ENCODE data around the gene ITPK1.
"Not testable (repeated sequence)": the region's sequence is repeated elsewhere in the genome, so short reads cannot be mapped to it uniquely, and the experiment has no call there.

The ITPK1 gene

DNA sequence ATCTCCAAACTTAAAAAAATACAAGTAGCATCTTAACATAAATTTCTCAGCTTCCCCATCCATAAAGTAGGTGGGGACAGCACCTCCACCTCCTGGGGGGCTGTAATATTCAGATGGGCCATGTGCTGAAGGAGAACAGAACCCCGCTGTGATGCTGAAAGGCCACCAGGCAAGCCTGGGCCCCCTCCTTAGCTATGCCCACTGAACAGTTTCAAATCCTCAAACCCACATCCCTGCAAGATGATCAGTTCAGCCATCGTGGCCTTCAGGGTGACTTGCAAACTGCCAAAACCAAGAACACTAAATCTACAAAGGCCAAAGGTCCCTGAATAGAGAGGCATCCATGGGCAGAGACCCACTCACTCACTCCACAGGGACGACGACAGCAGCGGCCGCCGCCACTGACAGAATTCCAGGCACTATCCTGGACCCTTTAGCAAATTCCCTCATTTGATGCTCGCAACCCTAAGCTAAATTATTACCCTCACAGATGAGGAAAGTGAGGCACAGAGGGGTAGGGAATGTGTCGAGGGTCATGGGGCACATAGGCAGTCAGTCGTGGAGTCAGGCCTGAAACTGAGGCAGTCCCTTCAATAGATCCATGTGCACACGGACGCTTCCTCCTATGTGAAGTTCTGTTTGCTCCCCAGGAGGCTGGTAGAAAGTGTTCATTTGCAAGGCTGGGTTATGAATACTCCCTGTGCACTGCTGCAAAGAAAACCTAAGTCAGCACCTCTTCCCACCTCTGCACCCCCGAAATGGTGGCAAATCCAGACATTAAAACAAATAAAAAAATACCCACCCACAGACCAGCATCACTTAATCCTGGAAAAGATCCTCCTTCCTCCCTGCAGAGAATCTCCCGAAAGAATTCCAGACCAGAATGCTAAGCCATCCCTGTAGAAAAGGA is 5.9 kb downstream of the ITPK1 start:
- H3K27me3 ChIP-seq (ENCODE audit: control insufficient read depth, insufficient read depth, low read length) = no peaks in the 10 kb centered on the region
- H3K9me3 ChIP-seq (ENCODE audit: control insufficient read depth, insufficient read depth, low read length) = no peaks in the 10 kb centered on the region
- H3K4me3 ChIP-seq (ENCODE audit: low read depth, low read length) = no peak overlapping the region
- no peak overlapping the region for H3K9ac ChIP-seq (ENCODE audit: low read depth, low read length)
- peaks cover 17% of the 10 kb centered on the region for H3K4me1 ChIP-seq (ENCODE audit: control insufficient read depth, insufficient read depth, low read length)
- peaks cover 5% of the 10 kb centered on the region for H3K36me3 ChIP-seq (ENCODE audit: control insufficient read depth, insufficient read depth, low read length)

DNA sequence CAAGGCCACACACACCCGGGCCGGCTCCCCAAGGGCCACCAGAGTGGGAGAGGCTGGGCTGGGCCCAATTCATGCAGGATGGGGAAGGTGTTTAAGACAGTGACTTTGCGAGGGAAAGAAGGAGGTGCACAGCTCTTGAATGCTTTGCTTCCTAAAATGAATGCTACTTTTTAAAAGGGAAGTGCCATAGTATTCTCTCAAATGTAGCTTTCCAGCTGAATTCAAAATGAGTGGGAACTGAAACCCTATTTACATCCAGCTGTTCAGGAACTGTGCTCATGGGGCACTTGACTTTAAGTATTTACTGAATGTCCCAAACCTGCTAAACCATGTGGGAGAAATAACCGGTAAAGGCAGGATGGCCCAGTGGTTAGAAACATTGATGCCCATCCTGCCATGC is 7.6 kb downstream of the ITPK1 start:
- Histone ChIP-seq H3K4me1 (ENCODE audit: control insufficient read depth, insufficient read depth, low read length) (peaks cover 12% of the 10 kb centered on the region), H3K9me3 (ENCODE audit: control insufficient read depth, insufficient read depth, low read length) (no peaks in the 10 kb centered on the region), H3K36me3 (ENCODE audit: control insufficient read depth, insufficient read depth, low read length) (peaks cover 5% of the 10 kb centered on the region), H3K27me3 (ENCODE audit: control insufficient read depth, insufficient read depth, low read length) (no peaks in the 10 kb centered on the region), H3K4me3 (ENCODE audit: low read depth, low read length) (no peak overlapping the region), H3K9ac (ENCODE audit: low read depth, low read length) (no peak overlapping the region)

DNA sequence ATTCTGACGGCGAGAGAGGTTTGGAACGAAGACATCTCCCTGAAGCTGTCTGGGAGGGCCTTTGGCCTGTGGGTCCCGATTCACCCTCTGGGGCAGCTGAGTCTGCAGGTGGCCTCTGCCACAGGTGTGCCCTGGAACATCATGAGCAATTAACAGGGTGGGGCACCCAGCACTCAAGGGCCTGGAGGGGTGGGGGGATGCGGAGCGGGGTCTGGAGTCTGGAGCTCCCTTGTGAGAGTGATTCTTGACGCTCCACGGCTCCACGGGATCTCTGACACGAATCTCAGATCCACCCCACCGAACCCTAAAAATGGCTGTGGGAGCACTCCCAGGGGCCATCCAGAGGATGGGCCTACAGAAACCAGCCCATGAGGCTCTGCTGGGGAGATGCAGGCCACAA is 8.3 kb downstream of the ITPK1 start:
- no peak overlapping the region for H3K4me3 ChIP-seq (ENCODE audit: low read depth, low read length)
- peaks cover 10% of the 10 kb centered on the region for H3K4me1 ChIP-seq (ENCODE audit: control insufficient read depth, insufficient read depth, low read length)
- peaks cover 5% of the 10 kb centered on the region for H3K36me3 ChIP-seq (ENCODE audit: control insufficient read depth, insufficient read depth, low read length)
- no peaks in the 10 kb centered on the region for H3K9me3 ChIP-seq (ENCODE audit: control insufficient read depth, insufficient read depth, low read length)
- no peak overlapping the region for H3K9ac ChIP-seq (ENCODE audit: low read depth, low read length)
- H3K27me3 ChIP-seq (ENCODE audit: control insufficient read depth, insufficient read depth, low read length) = no peaks in the 10 kb centered on the region

- H3K4me1 ChIP-seq (ENCODE audit: control insufficient read depth, insufficient read depth, low read length) = peaks cover 10% of the 10 kb centered on the region
- no peak overlapping the region for H3K4me3 ChIP-seq (ENCODE audit: low read depth, low read length)
- peaks cover 5% of the 10 kb centered on the region for H3K36me3 ChIP-seq (ENCODE audit: control insufficient read depth, insufficient read depth, low read length)
- no peak overlapping the region for H3K9ac ChIP-seq (ENCODE audit: low read depth, low read length)
- H3K27me3 ChIP-seq (ENCODE audit: control insufficient read depth, insufficient read depth, low read length) = no peaks in the 10 kb centered on the region
- H3K9me3 ChIP-seq (ENCODE audit: control insufficient read depth, insufficient read depth, low read length) = no peaks in the 10 kb centered on the region
These were observed 9.1 kb downstream of the ITPK1 start for GRCh38 chr14:93106541-93107156.

DNA sequence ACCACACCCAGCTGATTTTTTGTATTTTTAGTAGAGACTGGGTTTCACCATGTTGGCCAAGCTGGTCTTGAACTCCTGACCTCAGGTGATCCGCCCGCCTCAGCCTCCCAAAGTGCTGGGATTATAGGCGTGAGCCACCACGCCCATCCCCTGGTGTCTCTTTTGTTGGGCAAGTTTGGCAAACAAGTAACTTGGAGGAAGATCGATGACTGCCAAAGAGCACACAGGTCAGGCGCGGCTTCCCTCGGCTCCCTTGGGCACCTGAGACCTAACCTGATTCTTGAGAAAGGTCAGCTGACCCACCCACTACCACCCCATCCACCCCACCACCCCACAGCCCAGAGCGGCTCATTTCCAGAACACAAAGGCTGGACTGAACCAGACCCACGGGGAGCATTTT is 9.9 kb downstream of the ITPK1 start:
- not testable (repeated sequence) for H3K4me3 ChIP-seq (ENCODE audit: low read depth, low read length); H3K27me3 ChIP-seq (ENCODE audit: control insufficient read depth, insufficient read depth, low read length); H3K36me3 ChIP-seq (ENCODE audit: control insufficient read depth, insufficient read depth, low read length); H3K9ac ChIP-seq (ENCODE audit: low read depth, low read length); H3K9me3 ChIP-seq (ENCODE audit: control insufficient read depth, insufficient read depth, low read length)
- peaks cover 13% of the 10 kb centered on the region for H3K4me1 ChIP-seq (ENCODE audit: control insufficient read depth, insufficient read depth, low read length)

GRCh38 chr14:93105362-93105761 is 10.4 kb downstream of the ITPK1 start:
- no peaks in the 10 kb centered on the region for H3K9me3 ChIP-seq (ENCODE audit: control insufficient read depth, insufficient read depth, low read length)
- peaks cover 13% of the 10 kb centered on the region for H3K4me1 ChIP-seq (ENCODE audit: control insufficient read depth, insufficient read depth, low read length)
- H3K27me3 ChIP-seq (ENCODE audit: control insufficient read depth, insufficient read depth, low read length) = no peaks in the 10 kb centered on the region

DNA sequence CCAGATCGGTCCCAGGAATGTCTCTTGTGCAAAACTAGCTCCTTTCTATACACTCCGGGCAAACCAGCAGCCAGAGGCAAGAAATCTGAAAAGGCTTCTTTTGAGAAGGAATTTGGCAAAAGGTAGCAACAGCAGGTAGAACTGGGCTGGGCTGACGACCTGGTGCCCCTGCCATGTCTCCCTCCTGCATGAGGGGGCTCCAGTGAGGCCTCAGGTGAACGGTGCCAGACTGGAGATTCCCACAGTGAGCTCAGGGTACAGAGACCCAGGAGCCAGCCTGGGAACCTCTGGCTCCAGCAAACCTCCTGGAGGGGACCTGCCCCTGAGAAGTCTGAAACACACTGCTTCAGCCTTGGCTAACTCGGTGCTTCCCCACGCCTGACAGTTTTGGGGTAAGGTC is 10.8 kb downstream of the ITPK1 start:
- Histone ChIP-seq H3K9ac (ENCODE audit: low read depth, low read length) (no peak overlapping the region), H3K9me3 (ENCODE audit: control insufficient read depth, insufficient read depth, low read length) (no peaks in the 10 kb centered on the region), H3K27me3 (ENCODE audit: control insufficient read depth, insufficient read depth, low read length) (no peaks in the 10 kb centered on the region), H3K36me3 (ENCODE audit: control insufficient read depth, insufficient read depth, low read length) (peaks cover 4% of the 10 kb centered on the region), H3K4me3 (ENCODE audit: low read depth, low read length) (no peak overlapping the region), H3K4me1 (ENCODE audit: control insufficient read depth, insufficient read depth, low read length) (peaks cover 10% of the 10 kb centered on the region)

More at GRCh38 chr14:93105362-93105761, 10.4 kb downstream of the ITPK1 start:
- Histone ChIP-seq H3K36me3 (ENCODE audit: control insufficient read depth, insufficient read depth, low read length) (peaks cover 5% of the 10 kb centered on the region), H3K9ac (ENCODE audit: low read depth, low read length) (no peak overlapping the region), H3K4me3 (ENCODE audit: low read depth, low read length) (no peak overlapping the region)

DNA sequence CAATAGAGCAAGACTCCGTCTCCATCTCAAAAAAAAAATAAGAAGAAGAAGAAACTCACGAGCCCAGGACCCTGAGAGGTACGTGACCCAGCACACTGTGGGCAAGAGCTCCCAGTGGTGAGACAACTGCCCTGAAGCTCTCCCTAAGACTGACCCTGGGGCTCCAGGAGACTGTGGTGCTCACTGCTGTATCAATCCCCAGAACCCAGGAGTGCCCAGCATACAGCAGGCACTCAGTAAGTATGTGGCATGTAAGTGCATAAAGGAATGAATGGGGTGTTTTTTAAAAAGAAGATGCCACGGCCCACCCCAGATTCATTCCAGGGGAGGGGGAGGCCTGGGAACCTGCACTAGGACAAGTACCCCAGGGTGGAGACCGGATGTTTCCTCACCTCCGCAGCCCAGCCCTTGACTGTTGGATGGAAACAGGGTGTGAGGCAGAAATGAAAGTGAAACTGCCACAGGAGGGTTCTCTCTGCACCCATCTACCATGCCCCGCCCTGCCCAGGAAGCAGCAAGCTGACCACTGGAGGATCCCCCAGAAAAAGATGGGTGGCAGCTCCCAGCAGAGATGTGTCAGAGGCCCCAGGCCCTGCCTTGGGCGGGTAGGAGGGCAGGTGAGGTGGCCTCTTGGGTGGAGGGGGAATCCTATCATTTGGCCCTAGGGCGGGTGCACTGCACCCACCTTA is 12.2 kb downstream of the ITPK1 start:
- Histone ChIP-seq H3K4me3 (ENCODE audit: low read depth, low read length) (no peak overlapping the region), H3K36me3 (ENCODE audit: control insufficient read depth, insufficient read depth, low read length) (no peaks in the 10 kb centered on the region), H3K9me3 (ENCODE audit: control insufficient read depth, insufficient read depth, low read length) (no peaks in the 10 kb centered on the region), H3K9ac (ENCODE audit: low read depth, low read length) (no peak overlapping the region), H3K27me3 (ENCODE audit: control insufficient read depth, insufficient read depth, low read length) (no peaks in the 10 kb centered on the region), H3K4me1 (ENCODE audit: control insufficient read depth, insufficient read depth, low read length) (peaks cover 8% of the 10 kb centered on the region)

- Histone ChIP-seq H3K9me3 (ENCODE audit: control insufficient read depth, insufficient read depth, low read length) (no peaks in the 10 kb centered on the region), H3K9ac (ENCODE audit: low read depth, low read length) (no peak overlapping the region), H3K36me3 (ENCODE audit: control insufficient read depth, insufficient read depth, low read length) (no peaks in the 10 kb centered on the region), H3K4me1 (ENCODE audit: control insufficient read depth, insufficient read depth, low read length) (peaks cover 8% of the 10 kb centered on the region), H3K4me3 (ENCODE audit: low read depth, low read length) (no peak overlapping the region), H3K27me3 (ENCODE audit: control insufficient read depth, insufficient read depth, low read length) (no peaks in the 10 kb centered on the region)
These were observed 13.6 kb downstream of the ITPK1 start for GRCh38 chr14:93102141-93102540.

DNA sequence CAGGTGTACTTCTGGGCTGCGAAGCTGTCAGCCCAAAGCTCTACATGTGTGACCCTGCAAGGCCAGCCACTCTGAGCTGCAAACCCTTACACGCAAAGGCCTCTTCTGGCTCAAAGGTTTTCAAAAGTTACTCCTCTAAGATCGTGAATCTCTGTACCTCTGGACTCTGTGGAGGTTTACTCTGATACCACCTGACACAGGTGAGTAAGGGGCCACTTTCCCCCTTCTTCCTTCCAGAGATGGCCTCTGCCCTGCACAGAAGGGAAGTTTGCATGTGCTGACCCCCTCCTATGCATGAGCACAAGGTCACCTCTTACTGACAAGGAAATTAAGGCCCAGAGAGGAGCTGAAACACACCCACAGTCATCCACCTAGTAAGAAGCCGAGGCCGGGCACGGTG is 14.5 kb downstream of the ITPK1 start:
- Histone ChIP-seq H3K36me3 (ENCODE audit: control insufficient read depth, insufficient read depth, low read length) (no peaks in the 10 kb centered on the region), H3K9ac (ENCODE audit: low read depth, low read length) (no peak overlapping the region), H3K27me3 (ENCODE audit: control insufficient read depth, insufficient read depth, low read length) (no peaks in the 10 kb centered on the region), H3K4me1 (ENCODE audit: control insufficient read depth, insufficient read depth, low read length) (peaks cover 7% of the 10 kb centered on the region), H3K9me3 (ENCODE audit: control insufficient read depth, insufficient read depth, low read length) (no peaks in the 10 kb centered on the region), H3K4me3 (ENCODE audit: low read depth, low read length) (no peak overlapping the region)

DNA sequence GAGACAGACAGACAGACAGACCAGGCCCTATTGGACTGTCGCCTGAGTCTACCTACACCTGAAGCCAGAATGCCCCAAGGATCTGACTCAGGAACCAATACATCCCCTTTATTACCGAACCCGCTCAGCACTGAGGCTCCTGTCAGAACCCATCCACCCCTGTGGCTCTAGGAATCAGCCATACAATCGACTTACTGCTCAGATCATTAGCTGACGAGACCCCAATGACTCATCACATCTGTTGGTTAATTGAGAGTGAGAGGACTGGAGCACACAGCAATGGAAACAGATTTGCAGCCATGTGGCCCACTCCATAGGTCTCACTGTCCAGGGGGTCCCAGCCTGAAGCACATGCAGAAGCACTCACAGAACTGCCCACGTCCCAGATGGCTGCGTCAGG is 15.2 kb downstream of the ITPK1 start:
- Histone ChIP-seq H3K9me3 (ENCODE audit: control insufficient read depth, insufficient read depth, low read length) (no peaks in the 10 kb centered on the region), H3K4me3 (ENCODE audit: low read depth, low read length) (no peak overlapping the region), H3K27me3 (ENCODE audit: control insufficient read depth, insufficient read depth, low read length) (no peaks in the 10 kb centered on the region), H3K4me1 (ENCODE audit: control insufficient read depth, insufficient read depth, low read length) (peaks cover 6% of the 10 kb centered on the region), H3K9ac (ENCODE audit: low read depth, low read length) (no peak overlapping the region), H3K36me3 (ENCODE audit: control insufficient read depth, insufficient read depth, low read length) (no peaks in the 10 kb centered on the region)
